NCI-H82 (cell line): ENCODE results near the gene ANGEL1.
A peak's percentile ranks its signal among the peaks of the same experiment; 100 is the strongest.

Experiments used
- DNase-seq: peaks from one replicate; lab custom pipeline; 2025; lab: John Stamatoyannopoulos, UW

ANGEL1 gene

DNA sequence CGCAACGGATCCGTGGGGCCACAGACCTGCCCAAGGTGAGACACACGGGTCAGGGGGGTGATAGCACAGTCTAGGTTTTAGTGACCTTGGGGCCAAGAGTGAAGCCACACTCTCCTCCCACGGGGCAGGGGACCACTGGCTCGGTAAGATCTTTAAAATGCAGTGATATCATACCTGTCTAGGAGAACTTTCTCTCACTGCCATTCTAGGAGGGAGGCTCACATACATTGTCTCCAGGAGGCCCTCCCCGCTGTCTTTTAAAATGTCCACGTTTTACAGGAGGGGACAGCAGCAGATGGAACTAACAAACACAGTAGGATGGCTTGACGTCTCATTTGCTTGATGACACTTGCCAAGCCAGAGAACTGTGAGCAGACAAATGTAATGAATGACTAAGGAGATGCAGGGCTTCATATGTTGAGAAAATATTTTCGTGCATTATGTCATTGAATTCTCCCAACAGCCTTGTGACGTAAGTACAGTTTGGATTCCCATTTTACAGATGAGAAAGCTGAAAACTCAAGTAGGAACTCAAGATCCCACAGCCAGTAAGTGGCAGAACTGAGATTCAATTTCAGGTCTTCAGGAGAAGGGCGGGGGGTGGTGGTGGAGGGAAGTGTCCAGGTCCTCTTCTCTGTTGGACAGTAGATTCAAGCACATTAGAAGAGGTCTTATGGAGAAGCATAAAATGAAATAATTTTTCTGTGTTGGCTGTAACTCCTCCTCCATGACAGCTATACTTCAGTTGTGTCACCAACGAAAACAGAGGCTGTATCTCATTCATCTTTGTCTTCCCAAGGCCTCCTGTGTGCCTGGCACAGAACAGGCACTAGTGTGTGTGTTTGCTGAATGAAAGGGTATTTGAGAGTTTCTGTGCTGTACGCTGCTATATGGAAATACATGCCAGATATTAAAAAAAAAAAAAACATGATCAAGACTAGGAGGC is 49.3 kb downstream of the ANGEL1 start:
- no peak for DNase-seq

DNA sequence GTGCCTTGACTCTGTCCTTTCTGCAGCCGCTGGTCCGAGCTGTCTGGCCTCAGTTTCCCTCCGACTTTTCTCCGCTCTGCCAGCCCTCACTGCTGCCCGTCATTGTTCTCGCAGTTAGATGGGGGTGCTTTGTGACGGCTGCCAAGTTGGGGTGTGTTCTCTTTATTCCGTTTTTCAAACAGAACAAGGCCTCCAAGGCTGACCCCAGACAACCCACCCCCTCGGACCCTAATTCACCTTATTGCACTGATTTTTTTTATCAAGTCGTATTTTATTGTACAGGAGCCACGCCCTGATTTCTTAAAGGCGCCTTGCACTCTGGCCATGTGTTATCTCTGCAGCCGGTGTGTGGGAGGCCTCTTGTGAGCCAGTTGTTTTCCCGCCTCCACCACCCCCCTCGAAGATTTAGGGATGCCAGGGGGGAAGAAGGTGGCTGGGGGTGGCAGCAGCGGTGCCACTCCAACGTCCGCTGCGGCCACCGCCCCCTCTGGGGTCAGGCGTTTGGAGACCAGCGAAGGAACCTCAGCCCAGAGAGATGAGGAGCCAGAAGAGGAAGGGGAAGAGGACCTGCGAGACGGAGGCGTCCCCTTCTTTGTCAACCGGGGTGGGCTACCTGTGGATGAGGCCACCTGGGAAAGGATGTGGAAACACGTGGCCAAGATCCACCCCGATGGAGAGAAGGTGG is 50.1 kb downstream of the ANGEL1 start:
- DNase-seq, result peak; percentile 7

DNA sequence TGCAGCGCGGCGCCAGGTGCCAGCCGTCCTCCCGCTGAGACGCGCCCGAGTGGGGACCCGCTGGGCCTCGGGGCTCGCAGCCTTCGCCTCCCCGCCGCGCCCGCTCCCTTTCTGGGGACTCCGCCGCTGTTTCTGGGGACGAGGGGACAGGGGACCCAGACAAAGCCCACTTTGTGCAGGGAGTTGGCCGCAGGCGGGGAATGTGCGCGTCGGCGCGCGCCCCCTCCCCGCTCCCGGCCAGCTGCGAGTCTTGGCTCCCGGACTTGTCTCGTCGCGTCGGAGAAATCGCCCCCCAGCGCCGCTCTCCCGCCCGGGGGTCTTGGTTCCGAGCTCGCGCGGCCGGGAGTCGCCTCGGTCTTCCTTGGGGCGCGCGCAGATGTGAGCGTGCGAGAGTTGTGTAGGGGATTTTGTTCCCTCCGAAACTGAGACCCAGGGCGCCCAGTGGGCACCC is 50.7 kb downstream of the ANGEL1 start:
- no peak for DNase-seq

DNA sequence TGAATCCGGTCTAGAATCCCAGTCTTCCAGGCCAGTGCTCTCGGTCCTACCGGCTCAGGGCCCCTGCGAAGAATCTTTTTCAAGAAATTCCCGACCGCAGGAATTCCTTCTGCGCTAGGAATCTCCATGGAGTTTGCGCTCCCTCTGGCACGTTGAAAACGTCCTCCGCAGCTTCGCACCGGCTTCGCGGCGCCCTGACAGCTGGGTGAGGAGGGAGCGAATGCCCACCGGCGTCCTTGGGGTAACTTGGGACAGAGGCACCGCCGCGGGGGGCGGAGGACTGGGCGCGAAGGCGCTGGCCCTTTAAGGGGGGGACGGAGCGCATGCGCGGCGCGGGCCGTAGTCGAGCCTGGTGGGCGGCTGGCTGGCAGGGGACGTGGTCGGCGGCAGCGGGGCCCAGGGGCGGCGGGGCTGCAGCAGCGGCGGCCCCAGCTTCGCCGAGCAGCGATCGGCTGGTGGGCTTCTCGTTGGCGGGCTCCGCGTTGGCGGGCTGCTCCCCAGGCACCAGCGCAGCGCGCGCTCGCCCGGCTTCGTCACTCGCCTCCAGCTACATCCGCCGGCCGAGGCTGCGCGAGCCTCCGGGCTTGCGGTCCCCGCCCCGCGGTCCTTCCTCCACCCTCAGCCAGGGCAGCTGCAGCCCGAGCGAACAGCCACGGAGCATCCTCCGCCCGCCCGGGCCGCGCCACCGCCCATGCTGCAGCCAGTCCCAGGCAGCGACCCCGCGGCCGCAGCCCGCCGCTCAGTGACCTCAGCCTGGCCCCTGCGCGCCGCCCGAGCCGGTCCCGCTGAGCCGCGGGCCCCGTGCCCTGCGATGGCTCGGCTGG is 51.3 kb downstream of the ANGEL1 start, which contains the start of gene VASH1:
Gene VASH1 (plus strand): TSS at position 333 of the 824 bp plus-strand sequence. CDS start 1,354 bp downstream, outside the sequence.
- DNase-seq, result peak; percentile 61

DNA sequence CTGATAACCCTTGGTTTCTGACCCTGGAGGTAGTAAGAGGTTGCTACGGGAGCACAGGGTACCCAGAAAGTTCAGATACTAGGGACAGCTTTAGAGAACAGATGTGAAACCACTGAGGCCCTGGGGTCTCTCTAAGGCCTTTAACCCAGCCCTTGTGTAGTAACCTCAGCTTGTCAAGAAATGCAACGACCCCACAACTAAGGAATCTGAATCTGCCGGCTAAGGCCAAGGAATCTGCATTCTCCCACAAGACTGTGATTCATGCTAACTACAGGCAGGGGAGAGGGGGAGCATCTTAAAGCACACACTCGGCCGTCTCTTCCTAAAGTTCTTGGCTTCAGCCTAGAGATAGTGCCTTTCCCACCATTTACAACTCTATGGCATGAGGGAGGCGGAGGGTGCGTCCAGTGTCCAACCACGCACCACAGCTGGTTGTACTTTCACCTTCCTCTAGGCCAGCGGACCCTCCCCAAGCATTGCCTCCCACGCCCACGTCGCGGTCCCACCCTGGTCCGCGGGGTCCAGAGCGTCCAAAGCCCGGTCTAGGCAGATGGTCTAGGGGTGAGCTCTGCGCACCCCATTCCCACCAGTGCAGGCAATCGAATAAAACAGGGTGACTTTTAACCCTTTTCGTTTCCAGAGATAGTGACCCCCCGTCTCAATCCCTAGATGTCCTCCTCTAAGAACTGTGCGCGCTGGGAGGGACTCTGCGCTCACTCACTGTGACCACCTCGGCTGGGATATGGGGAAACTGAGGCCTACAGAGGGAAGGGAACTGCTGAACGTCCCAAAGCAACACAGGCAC is 52.1 kb downstream of the ANGEL1 start:
- DNase-seq, result no peak

DNA sequence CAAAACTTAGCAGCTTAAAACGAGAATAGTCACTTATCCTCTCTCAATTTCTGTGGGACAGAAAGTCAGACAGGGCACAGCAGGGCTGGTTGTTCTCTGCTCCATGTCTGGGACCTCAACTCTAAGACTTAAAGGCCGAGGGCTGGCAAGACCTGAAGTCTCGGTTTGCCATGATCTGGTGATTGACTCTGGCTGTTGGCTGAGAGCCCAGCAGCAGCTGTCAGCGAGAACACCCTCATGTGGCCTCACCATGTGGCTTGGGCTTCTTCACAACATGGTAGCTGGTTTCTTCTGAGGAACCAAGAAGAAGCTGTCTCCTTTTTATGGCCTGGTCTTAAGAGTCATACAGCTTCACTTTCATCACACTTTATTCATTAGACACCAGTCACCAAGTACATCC is 53.1 kb downstream of the ANGEL1 start:
- DNase-seq, result no peak

DNA sequence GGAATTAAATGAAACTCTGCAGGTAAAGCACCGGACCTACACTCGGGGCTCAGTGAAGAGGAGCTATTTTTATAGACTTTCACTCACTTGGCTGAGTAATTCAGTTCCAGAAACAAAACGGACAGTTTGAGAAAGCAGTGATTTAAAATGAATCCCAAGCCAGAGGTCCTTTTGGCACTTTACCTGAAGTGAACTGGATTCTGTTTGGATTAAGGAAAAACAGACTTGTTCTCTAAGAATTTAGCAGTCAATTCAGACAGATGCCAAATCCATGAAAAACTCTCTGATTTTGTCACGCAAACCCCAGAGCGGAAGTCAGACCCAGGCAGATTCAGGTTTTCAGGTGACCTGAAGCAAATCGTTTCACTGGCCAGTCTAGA is 56.3 kb downstream of the ANGEL1 start:
- DNase-seq, result no peak

DNA sequence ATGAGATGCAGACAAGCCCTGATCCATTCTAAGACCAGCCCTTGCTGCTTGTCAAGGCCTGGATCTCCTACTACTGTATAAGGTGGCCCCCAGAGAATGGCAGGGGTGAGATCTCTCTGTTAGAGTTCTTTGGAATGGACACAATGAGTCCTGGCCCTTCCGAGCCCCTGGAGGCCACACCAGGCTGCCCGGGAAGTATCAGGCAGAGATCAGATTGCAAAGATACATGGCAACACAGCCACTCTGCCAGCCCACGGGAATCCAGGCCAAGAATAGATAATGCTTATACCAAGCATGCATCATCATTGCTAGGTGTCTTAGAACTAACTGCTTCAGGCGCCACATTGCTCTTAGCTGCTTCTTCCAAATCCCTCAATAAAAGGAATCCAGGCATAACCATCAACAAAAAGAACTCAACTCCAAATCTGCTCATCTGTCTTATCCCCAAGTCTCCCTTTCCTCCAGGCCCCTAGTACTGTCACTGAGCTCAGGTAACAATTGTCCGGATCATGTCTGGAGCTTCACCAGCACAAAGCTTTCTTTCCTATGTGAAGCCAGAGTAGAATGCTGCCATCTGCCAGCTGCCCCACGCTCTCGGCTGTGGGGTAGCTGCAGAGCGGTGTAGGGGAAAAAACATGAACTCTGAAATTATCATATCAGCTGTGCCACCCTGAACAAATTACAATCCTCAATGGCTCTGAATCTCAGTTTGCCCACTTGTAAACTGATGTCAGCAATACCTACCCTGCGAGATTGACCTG is 56.9 kb downstream of the ANGEL1 start:
- no peak for DNase-seq

DNA sequence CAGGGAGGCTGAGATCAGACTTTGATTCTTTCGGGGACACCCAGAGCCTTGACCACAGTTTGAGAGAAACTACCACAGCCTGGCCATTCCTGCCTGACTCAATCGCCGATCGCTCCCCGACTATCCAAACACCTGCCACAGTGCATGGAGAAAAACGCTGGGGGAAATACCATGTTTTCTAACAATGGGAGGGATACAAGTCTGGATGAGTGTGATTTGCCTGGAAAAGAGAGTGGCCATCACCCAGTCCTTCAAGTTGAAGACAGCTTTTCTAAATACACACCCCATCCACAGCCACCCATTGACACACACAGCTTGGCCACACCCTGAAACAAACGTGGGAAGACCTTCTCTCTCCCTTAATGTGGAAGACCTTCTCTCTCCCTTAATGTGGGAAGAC is 58.1 kb downstream of the ANGEL1 start:
- DNase-seq, result no peak

DNA sequence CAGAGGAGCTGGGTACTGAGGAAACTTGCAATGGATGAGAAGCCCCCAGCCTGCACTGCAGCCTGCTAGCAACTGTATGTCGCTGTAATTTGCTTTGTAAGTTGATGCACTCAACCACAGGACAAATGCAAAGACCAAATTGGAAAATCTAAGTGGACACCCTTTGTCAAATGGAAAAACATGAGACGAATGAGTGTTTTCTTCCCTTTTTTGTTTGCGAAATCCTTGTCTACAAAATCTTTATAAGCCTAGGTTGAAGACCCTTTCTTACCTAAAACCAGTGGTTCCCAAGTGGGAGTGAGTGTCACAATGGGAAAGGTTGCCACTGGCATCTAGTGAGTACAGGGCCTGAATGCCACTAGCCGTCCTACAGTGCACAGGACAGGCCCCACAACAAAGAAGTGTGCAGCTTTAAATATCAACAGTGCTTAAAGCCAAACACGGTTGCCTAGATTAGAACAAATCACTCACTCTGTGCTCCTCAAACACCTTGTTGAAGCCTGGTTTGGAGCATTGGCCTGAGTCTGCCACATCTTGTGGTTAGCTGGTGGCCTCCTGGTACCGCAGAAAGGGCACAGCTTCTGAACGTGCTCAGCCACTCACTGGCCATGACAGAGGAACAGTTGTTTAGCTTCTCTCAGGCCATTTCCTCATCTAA is 59.0 kb downstream of the ANGEL1 start:
- DNase-seq, result no peak

DNA sequence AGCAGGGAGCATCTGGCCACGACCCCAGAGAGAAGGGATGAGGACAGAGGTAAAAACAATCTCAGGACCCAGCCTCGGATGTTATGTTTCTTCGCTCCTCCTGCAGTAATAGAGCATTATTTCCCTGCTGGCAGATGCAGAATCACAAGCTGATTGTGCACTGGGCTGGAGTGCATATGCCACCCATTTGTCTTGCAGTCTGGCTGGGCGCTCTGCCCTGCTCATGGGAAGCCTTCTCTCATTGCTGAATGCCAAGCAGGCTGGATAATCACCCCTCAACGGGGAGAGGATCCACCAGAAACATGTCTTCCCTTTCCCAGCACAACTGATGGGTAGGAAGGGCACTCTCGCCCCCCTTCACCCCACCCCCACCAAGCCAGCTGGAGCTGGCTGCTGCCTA is 59.9 kb downstream of the ANGEL1 start:
- no peak for DNase-seq

DNA sequence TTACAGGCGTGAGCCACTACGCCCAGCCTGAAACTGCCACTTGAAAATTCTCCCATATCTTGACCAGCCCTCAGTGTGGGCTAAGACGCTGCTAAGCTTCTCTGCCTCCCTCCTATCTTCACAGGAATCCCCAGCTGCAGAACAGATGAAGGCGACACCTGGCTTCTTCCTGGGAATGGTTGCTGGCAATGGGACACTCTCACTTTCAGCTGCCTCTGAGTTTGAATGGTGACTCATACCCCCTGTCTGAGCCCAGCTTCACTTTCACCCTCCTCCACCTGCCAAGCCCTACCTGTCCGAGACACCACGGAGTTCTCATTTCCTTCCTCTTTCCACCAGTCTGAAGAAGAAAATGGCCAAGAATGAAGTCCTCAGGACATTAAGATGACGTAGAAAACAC is 69.7 kb downstream of the ANGEL1 start:
- DNase-seq, result no peak

DNA sequence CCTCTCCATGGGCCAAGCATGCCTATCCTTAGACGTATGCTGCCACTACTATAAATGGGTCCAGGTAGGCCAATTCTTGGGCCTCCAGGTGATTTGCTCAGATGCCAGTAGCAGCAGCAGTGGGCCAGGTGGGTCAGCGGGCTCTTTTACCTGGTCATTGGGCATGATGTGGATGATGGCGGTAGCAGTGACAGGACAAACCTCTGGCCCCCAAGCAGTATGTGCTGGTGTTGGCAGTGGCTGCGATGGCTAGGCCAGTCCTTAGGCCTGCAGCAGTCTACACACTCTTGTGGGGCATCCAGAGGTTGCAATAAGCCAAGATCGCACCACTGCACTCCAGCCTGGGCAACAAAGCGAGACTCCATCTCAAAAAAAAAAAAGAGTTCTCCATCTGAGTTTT is 70.5 kb downstream of the ANGEL1 start:
- DNase-seq, result no peak

DNA sequence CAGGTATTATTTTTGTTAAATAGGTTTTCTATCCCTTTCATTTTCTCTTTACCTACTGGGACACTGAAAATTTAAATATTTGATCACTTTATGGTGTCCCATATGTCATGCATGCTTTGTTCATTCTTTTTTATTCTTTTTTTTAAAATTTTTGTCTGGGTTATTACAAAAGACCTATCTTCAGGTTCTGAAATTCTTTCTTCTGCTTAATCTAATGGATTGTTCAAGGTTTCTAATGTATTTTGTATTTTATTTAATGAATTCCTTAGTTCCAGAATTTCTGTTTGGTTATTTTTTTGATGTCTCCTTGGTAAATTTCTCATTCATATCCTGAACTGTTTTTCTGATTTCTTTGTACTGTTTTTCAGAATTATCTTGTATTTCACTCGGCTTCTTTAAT is 71.6 kb downstream of the ANGEL1 start:
- DNase-seq, result no peak
